HG02798 (cell line): Measurements from ENCODE around the gene ITPRIPL2.

Experiments
- ATAC-seq: cut with Tn5 transposase; IDR thresholded peaks from one replicate; pipeline ENCODE4 v1.9.1; 2021; ENCODE audit warnings: mild to moderate bottlenecking; ENCODE audit not compliant: unreplicated experiment, poor library complexity

Gene ITPRIPL2

GRCh38 chr16:19138601-19139000, 24.8 kb downstream of the ITPRIPL2 start:
- ATAC-seq = no peak

- ATAC-seq = no peak
Observed at GRCh38 chr16:19139436-19140091, 25.8 kb downstream of the ITPRIPL2 start.

GRCh38 chr16:19140396-19140795, 26.6 kb downstream of the ITPRIPL2 start:
- ATAC-seq = no peak

DNA sequence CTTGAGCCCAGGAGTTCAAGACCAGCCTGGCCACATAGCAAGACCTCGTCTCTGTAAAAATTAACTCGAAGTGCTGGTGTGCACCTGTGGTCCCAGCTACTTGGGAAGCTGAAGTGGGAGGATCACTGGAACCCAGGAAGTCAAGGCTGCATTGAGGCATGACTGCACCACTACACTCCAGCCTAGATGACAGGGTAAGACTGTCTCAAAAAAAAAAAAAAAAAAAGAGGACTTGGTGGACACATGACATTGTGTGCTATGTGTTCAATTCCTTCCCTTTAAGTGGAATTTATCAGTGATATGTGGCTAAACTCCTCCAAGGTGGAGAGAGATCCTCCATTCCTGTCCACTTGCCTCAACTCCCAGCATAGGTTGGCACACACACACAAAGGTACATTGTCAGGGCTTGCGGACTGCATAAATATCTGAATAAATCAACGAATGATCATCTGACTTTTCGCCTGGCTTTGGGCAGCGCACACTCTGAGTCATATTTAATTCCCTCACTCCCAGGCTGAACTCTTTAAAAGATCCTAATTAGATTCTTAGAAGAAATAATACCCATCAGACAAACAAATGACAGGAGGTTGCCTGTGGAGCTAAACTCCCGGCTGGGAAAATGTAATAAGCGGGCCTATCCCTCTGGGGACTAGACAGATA, 29.3 kb downstream of the ITPRIPL2 start:
- no peak for ATAC-seq

DNA sequence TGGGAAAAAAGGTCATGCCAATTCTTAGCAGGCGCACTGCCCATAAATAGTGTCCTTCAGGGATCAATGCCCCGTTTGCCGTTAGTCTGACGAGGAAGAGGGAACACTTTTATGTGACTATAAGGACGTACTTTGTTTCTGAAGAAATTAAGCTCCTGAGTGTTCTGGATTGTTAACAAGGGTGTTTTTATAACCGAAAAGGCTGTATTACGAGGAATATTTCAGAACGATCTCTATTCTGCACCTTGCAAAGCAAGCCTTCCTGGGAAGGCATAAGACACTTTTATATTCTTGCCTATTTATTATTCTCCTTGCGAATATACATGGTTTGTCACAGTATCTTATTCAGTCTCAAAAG, 29.8 kb downstream of the ITPRIPL2 start:
- ATAC-seq = no peak

DNA sequence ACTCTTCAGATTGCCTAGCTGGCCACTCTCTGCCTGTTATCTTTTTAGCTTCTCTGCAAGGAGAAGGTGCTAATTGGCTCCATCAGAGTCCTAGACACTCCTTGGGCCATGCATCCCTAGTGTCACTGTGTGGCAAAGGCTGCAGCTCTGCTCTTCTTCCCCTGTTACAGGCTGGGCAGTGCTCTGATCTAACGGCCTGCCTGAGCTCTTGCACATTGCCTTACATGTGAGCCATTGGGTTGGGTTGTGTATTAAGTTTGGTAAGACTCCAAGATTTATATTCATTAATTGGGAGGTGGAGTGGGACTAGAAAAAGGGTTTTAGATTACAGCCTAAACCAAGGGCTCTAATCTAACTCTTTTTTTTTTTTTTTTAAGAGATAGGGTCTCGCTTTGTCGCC, 31.2 kb downstream of the ITPRIPL2 start:
- no peak for ATAC-seq

- no peak for ATAC-seq
Observed at GRCh38 chr16:19147126-19147525, 33.4 kb downstream of the ITPRIPL2 start.

DNA sequence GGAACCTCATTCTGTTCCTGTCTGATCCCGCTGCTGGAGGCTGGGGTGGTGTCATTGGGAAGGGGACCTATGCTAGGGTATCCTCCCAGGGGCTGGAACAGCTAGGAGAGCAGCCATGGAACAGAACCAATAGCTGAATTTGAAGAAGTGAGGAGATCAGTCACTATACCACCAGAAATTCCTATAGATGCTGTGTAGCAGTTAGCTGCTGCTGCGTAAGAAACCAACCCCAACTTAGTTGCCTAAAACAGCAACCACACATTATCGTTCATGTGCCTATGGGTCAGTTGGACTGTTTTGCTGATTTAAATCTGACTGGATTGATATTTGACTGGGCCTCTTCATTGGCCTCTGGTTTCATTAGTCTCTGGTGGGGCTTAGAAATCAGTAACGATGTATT, 33.9 kb downstream of the ITPRIPL2 start:
- no peak for ATAC-seq

GRCh38 chr16:19148189-19148588, 34.4 kb downstream of the ITPRIPL2 start:
- ATAC-seq = no peak

DNA sequence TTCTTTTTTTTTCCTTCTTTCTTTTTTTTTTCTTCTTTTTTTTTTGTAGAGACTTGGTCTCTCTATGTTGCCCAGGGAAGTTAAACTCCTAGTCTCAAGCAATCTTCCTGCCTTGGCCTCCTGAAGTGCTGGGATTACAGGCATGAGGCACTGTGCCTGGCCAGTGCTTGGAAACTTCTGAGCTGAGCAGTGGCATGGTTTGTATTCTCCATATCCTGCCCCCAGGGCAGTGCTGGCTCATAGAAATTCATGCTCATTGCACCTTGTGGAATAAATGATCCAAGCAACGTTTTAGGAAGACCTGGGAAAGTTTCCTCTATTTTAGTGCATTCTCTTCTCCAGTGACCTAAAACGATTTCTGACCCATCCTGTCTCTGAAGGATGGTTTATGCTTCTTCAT, 37.5 kb downstream of the ITPRIPL2 start:
- ATAC-seq = no peak

DNA sequence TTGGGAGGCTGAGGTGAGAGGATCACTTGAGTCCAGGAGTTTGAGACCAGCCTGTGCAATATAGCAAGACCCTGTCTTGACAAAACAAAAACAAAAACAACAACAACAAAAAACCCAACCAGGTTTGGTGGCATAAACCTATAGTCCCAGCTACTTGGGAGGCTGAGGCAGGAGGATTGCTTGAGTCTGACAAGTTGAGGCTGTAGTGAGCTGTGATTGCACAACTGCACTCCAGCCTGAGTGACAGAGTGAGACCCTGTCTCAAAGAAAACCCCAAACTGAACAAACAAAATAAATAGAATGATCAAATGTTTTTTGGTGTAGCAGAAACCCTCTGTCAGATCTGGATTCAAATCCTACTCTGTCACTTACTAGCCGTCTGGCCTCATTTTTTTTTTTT, 38.3 kb downstream of the ITPRIPL2 start:
- no peak for ATAC-seq

DNA sequence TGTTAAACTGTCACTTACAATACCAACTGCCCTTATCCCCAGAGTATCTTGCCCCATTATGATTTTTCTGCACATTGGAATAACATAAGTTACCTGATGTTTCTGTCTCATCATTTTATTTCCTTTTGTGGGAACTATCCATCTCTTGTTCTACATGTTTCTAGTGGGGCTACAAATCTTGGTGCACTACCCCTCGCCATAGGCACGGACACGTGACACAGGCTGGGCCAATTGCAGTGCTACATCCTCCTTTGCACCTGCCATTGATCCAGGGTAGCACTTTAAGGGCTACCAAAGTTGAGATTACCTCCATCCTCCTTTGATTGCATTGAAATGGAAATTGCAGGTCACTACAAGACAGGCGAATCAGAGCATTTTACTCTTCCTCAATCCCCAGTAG, 40.1 kb downstream of the ITPRIPL2 start:
- no peak for ATAC-seq

DNA sequence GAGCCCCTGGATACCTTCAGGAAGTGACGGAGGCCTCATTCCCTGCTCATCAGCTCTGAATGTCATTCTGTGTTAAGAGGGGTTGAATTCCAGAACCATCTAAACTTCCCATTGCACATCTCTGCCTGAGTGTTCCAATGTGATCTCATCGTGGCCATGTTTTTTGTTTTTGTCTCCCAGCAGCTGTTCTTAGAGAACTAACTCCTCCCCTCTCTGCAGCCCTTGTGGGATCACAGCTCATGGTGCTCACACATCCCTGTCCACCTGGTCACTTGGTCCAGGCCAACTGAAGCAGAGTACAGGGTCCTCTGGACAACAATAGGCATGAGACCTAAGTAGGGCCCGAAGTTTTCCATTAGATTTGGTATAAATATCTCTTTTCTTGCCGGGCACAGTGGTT, 48.3 kb downstream of the ITPRIPL2 start:
- ATAC-seq = no peak

DNA sequence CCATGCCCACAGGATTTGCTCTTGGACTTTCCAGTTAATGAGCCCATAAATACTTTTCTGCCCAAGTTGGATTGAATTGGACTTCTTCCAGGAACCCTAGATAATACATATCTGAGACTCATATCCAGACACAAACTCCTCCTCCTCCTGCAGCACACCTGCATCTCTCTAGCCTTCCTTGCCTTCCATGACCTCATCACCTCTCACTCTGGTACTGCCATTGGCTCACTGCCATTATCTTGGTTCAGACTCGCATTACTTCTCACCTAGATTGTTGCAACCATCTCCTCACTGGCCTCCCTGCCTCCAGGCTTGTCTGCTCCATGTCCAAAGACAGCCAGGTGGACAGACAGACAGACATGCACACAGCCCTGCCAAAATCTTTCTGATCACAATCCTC, 49.5 kb downstream of the ITPRIPL2 start:
- no peak for ATAC-seq

DNA sequence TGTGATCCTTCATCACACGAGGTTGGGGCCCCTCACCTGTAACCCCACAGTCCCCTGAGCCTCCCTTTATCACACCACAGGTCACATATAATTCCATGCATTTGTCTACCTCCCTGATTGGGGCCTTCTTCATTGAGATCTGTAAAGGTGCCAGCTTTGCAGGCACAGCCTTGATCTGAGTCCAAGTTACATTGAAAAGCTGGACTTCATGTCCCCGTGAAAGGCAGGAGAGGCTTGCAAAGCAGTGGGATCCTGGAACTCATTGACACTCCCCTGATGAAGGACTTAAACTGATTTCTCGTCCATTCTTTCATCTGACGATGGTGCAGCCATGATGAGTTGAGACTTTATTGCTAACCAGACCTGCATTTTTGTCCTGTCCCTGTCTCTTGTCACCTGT, 50.5 kb downstream of the ITPRIPL2 start:
- no peak for ATAC-seq

- ATAC-seq = no peak
Observed at GRCh38 chr16:19165101-19165500, 51.3 kb downstream of the ITPRIPL2 start.

- no peak for ATAC-seq
Observed at GRCh38 chr16:19166500-19166899, 52.7 kb downstream of the ITPRIPL2 start.

GRCh38 chr16:19167710-19168370, 54.1 kb downstream of the ITPRIPL2 start, which contains the start of gene SYT17:
Gene SYT17 (plus strand): TSS chr16:19168240. CDS start chr16:19168647, 407 bp downstream.
- peak; percentile 57 for ATAC-seq

DNA sequence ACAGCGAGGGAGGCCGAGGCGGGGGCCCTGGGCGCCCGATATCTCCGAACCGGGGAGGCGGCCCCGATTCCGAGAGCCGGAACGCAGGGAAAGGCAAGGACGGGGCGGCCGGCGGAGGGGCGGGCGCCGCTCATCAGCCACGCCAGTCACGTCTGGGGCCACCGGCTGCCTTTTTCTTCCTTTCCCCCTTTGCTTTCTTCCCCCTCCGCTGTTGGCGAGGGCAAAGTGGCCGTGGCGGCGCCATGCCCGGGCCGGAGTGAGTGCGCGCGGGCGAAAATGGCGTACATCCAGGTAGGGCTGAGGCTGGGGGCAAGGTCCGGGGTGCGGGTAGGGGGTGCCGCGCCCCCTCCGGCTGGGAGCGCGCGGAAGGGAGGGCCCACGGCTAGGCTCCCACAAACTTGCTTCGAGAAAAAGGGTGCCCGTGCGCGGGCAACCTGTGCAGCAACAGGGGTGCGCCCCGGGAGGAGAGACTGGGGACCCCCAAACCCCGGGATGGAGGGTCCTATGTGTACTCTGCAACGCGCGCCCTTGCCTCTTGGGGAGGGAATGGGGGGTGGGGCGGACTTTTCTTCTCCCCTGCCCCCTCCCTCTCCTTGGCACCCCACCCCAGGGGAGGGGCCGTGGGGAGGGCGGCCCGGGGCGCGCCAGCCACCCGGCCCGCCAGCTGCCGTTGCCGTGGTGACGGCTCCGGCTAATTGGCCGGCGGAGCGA, 54.8 kb downstream of the ITPRIPL2 start:
- ATAC-seq = no peak

GRCh38 chr16:19169082-19169639, 55.4 kb downstream of the ITPRIPL2 start:
- ATAC-seq = no peak
